Mesendoderm (in vitro differentiated cells): ENCODE data around the gene LRIT1.

Source experiments
- DNase-seq: peaks from one replicate; pipeline ENCODE4 v3.0.0; 2013
- H2AK5ac ChIP-seq: 2 replicates; pipeline ENCODE4 v1.6.1; 2013; ENCODE audit warnings: low read length, inconsistent platforms
- H2BK120ac ChIP-seq: 2 replicates; pipeline ENCODE4 v1.6.1; 2013; ENCODE audit warnings: low read depth, mild to moderate bottlenecking, low read length, moderate library complexity, mixed read lengths
- H2BK15ac ChIP-seq: replicated peaks from 2 replicates; pipeline ENCODE4 v1.6.1; 2013; ENCODE audit warnings: low read depth, mild to moderate bottlenecking, moderate library complexity
- H2BK5ac ChIP-seq: 2 replicates; pipeline ENCODE4 v1.6.1; 2013; ENCODE audit warnings: low read length, inconsistent platforms
- H3K18ac ChIP-seq: 2 replicates; pipeline ENCODE4 v1.6.1; 2013; ENCODE audit warnings: mild to moderate bottlenecking, low read length, mixed read lengths
- H3K23ac ChIP-seq: one replicate; pipeline ENCODE4 v1.6.1; 2013; ENCODE audit warnings: low read length
- H3K27ac ChIP-seq: 2 replicates; pipeline ENCODE4 v1.5.1; 2013; ENCODE audit warnings: low read depth, mild to moderate bottlenecking, inconsistent platforms, low read length, moderate library complexity
- H3K27me3 ChIP-seq: 2 replicates; pipeline ENCODE4 v1.6.1; 2013; ENCODE audit warnings: low read length, control low read depth, mild to moderate bottlenecking, inconsistent platforms; ENCODE audit not compliant: insufficient read depth, poor library complexity
- H3K36me3 ChIP-seq: 2 replicates; pipeline ENCODE4 v1.6.1; 2013; ENCODE audit warnings: low read length, inconsistent platforms; ENCODE audit not compliant: control insufficient read depth, insufficient read depth
- H3K4ac ChIP-seq: one replicate; pipeline ENCODE4 v1.6.1; 2013; ENCODE audit warnings: low read depth, mild to moderate bottlenecking, low read length, moderate library complexity
- H3K4me1 ChIP-seq: 2 replicates; pipeline ENCODE4 v1.6.1; 2013; ENCODE audit warnings: low read depth, low read length, inconsistent platforms; ENCODE audit not compliant: control insufficient read depth
- H3K4me2 ChIP-seq: 2 replicates; pipeline ENCODE4 v1.6.1; 2013; ENCODE audit warnings: low read length
- H3K4me3 ChIP-seq: 2 replicates; pipeline ENCODE4 v1.5.1; 2013; ENCODE audit warnings: mild to moderate bottlenecking, low read length
- H3K56ac ChIP-seq: one replicate; pipeline ENCODE4 v1.6.1; 2013; ENCODE audit warnings: low read length
- H3K79me1 ChIP-seq: 2 replicates; pipeline ENCODE4 v1.6.1; 2013; ENCODE audit warnings: low read length, inconsistent platforms
- H3K79me2 ChIP-seq: 2 replicates; pipeline ENCODE4 v1.6.1; 2013; ENCODE audit warnings: mild to moderate bottlenecking, low read length; ENCODE audit not compliant: control insufficient read depth, insufficient read depth
- H3K9ac ChIP-seq: 2 replicates; pipeline ENCODE4 v1.6.1; 2013; ENCODE audit warnings: low read length, inconsistent platforms
- H4K5ac ChIP-seq: one replicate; pipeline ENCODE4 v1.6.1; 2013; ENCODE audit warnings: low read length
- H4K8ac ChIP-seq: one replicate; pipeline ENCODE4 v1.6.1; 2013; ENCODE audit warnings: low read depth, mild to moderate bottlenecking, control low read depth, low read length, moderate library complexity
- WGBS: extraction: QIAGEN DNeasy Blood & Tissue Kit; methylation state at CpG from one replicate; pipeline ENCODE4 v1.1.7; 2013; ENCODE audit warnings: low lambda C conversion rate, missing lambda C conversion rate; ENCODE audit not compliant: insufficient coverage; ENCODE audit errors: extremely low coverage; 5-methylcytosine and 5-hydroxymethylcytosine counted together

LRIT1 gene

GRCh38 chr10:84208023-84208422 is 33.3 kb downstream of the LRIT1 start:
- H3K36me3 ChIP-seq: no peaks in the 10 kb centered on the region
- no peaks in the 10 kb centered on the region for H3K79me1 ChIP-seq
- H3K4me3 ChIP-seq: no peak overlapping the region
- no peak overlapping the region for H2AK5ac ChIP-seq
- no peak overlapping the region for H3K56ac ChIP-seq
- H3K27ac ChIP-seq: no peak overlapping the region
- H2BK5ac ChIP-seq: no peak overlapping the region
- no peaks in the 10 kb centered on the region for H3K79me2 ChIP-seq
- no CpG with 5 or more reads among the region's 10 CpGs for WGBS
- H3K23ac ChIP-seq: no peak overlapping the region
- no peak overlapping the region for H2BK120ac ChIP-seq
- DNase-seq: no peak
- no peak overlapping the region for H4K5ac ChIP-seq
- no peaks in the 10 kb centered on the region for H3K27me3 ChIP-seq
- H3K18ac ChIP-seq: no peak overlapping the region
- no peak overlapping the region for H3K9ac ChIP-seq
- no peak overlapping the region for H3K4ac ChIP-seq
- H4K8ac ChIP-seq: no peak overlapping the region
- H3K4me1 ChIP-seq: no peaks in the 10 kb centered on the region
- no peak overlapping the region for H2BK15ac ChIP-seq
- no peak overlapping the region for H3K4me2 ChIP-seq

GRCh38 chr10:84205853-84206525 is 35.4 kb downstream of the LRIT1 start:
- Histone ChIP-seq H4K8ac (no peak overlapping the region), H3K56ac (no peak overlapping the region), H3K79me1 (no peaks in the 10 kb centered on the region), H2BK120ac (no peak overlapping the region), H3K27me3 (no peaks in the 10 kb centered on the region), H3K9ac (no peak overlapping the region), H3K4me2 (no peak overlapping the region), H3K79me2 (no peaks in the 10 kb centered on the region), H3K4ac (no peak overlapping the region), H3K4me1 (no peaks in the 10 kb centered on the region), H2AK5ac (no peak overlapping the region), H3K23ac (no peak overlapping the region), H2BK15ac (no peak overlapping the region), H3K27ac (no peak overlapping the region), H3K36me3 (no peaks in the 10 kb centered on the region), H3K18ac (no peak overlapping the region), H4K5ac (no peak overlapping the region), H3K4me3 (no peak overlapping the region), H2BK5ac (no peak overlapping the region)
- no peak for DNase-seq
- WGBS: no CpG with 5 or more reads among the region's 6 CpGs

- no peak overlapping the region for H3K4me2 ChIP-seq
- H2BK15ac ChIP-seq: no peak overlapping the region
- no peaks in the 10 kb centered on the region for H3K36me3 ChIP-seq
- H4K8ac ChIP-seq: no peak overlapping the region
- no peaks in the 10 kb centered on the region for H3K79me2 ChIP-seq
- DNase-seq: peak; percentile 70
- no peaks in the 10 kb centered on the region for H3K79me1 ChIP-seq
- H3K4me1 ChIP-seq: no peaks in the 10 kb centered on the region
- H3K56ac ChIP-seq: no peak overlapping the region
- no peak overlapping the region for H3K23ac ChIP-seq
- H3K27me3 ChIP-seq: no peaks in the 10 kb centered on the region
- WGBS: no CpG with 5 or more reads among the region's 8 CpGs
- H4K5ac ChIP-seq: no peak overlapping the region
- H3K4ac ChIP-seq: no peak overlapping the region
- no peak overlapping the region for H3K9ac ChIP-seq
- H3K27ac ChIP-seq: no peak overlapping the region
- H2AK5ac ChIP-seq: no peak overlapping the region
- H3K4me3 ChIP-seq: no peak overlapping the region
- no peak overlapping the region for H2BK120ac ChIP-seq
- no peak overlapping the region for H3K18ac ChIP-seq
- H2BK5ac ChIP-seq: no peak overlapping the region
Measured at GRCh38 chr10:84205049-84205852, 36.1 kb downstream of the LRIT1 start.

- WGBS: no CpG with 5 or more reads among the region's 4 CpGs
- no peaks in the 10 kb centered on the region for H3K79me1 ChIP-seq
- H2AK5ac ChIP-seq: no peak overlapping the region
- H2BK120ac ChIP-seq: no peak overlapping the region
- no peak overlapping the region for H3K27ac ChIP-seq
- H3K9ac ChIP-seq: no peak overlapping the region
- H3K4me3 ChIP-seq: no peak overlapping the region
- H4K8ac ChIP-seq: no peak overlapping the region
- H3K4ac ChIP-seq: no peak overlapping the region
- H2BK15ac ChIP-seq: no peak overlapping the region
- no peaks in the 10 kb centered on the region for H3K4me1 ChIP-seq
- no peak overlapping the region for H3K18ac ChIP-seq
- no peak overlapping the region for H2BK5ac ChIP-seq
- no peak overlapping the region for H3K23ac ChIP-seq
- no peaks in the 10 kb centered on the region for H3K36me3 ChIP-seq
- no peaks in the 10 kb centered on the region for H3K27me3 ChIP-seq
- H4K5ac ChIP-seq: no peak overlapping the region
- no peak overlapping the region for H3K56ac ChIP-seq
- no peak for DNase-seq
- no peak overlapping the region for H3K4me2 ChIP-seq
- no peaks in the 10 kb centered on the region for H3K79me2 ChIP-seq
Measured at GRCh38 chr10:84204610-84205009, 36.7 kb downstream of the LRIT1 start.

- no CpG with 5 or more reads among the region's 4 CpGs for WGBS
- no peaks in the 10 kb centered on the region for H3K4me1 ChIP-seq
- H3K79me2 ChIP-seq: no peaks in the 10 kb centered on the region
- no peak overlapping the region for H4K5ac ChIP-seq
- no peak overlapping the region for H3K4me3 ChIP-seq
- no peak overlapping the region for H3K4me2 ChIP-seq
- no peak overlapping the region for H3K4ac ChIP-seq
- no peak overlapping the region for H3K9ac ChIP-seq
- H2BK15ac ChIP-seq: no peak overlapping the region
- H3K79me1 ChIP-seq: no peaks in the 10 kb centered on the region
- no peak overlapping the region for H4K8ac ChIP-seq
- no peak overlapping the region for H3K23ac ChIP-seq
- H2BK120ac ChIP-seq: no peak overlapping the region
- no peaks in the 10 kb centered on the region for H3K27me3 ChIP-seq
- H3K18ac ChIP-seq: no peak overlapping the region
- no peaks in the 10 kb centered on the region for H3K36me3 ChIP-seq
- peak; percentile 63 for DNase-seq
- no peak overlapping the region for H3K56ac ChIP-seq
- H3K27ac ChIP-seq: no peak overlapping the region
- no peak overlapping the region for H2BK5ac ChIP-seq
- H2AK5ac ChIP-seq: no peak overlapping the region
Measured at GRCh38 chr10:84204122-84204521, 37.2 kb downstream of the LRIT1 start.
